ENCODE measurements around the gene SMG6.
"Not testable (repeated sequence)": the region's sequence is repeated elsewhere in the genome, so short reads cannot be mapped to it uniquely, and the experiment has no call there.

The SMG6 gene

DNA sequence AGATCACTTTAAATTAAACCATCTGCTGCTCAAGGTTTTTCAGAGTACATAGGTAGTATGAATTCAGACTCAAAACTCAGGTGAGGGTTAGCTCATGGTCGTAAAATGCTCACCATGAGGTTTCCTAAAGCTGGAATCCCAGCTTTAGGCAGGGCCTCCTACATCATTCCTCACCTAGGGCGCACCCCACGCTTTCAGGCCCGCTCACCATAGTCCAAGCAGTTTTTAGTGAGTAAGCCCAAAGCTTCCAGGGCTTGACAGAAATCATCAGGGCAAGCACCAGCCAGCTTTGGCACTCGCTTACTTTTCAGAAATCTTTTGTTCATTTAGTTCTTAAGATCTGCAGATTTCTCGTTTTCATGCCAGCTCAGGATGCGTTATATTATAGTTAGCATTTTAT is 158.9 kb downstream of the SMG6 start (continued):
- TF ChIP-seq, protein P1, sequence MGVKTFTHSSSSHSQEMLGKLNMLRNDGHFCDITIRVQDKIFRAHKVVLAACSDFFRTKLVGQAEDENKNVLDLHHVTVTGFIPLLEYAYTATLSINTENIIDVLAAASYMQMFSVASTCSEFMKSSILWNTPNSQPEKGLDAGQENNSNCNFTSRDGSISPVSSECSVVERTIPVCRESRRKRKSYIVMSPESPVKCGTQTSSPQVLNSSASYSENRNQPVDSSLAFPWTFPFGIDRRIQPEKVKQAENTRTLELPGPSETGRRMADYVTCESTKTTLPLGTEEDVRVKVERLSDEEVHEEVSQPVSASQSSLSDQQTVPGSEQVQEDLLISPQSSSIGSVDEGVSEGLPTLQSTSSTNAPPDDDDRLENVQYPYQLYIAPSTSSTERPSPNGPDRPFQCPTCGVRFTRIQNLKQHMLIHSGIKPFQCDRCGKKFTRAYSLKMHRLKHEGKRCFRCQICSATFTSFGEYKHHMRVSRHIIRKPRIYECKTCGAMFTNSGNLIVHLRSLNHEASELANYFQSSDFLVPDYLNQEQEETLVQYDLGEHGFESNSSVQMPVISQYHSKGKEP (tag by site-specific recombination; IDR thresholded peaks at IDR 0.05) = no peak
- TF ChIP-seq, protein P2, sequence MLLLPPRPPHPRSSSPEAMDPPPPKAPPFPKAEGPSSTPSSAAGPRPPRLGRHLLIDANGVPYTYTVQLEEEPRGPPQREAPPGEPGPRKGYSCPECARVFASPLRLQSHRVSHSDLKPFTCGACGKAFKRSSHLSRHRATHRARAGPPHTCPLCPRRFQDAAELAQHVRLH (tag by site-specific recombination; IDR thresholded peaks at IDR 0.05) = no peak
- TF ChIP-seq ZNF529 (tag by site-specific recombination; IDR thresholded peaks at IDR 0.05; ENCODE audit: insufficient replicate concordance) (no peak), ZNF302 (tag by site-specific recombination; IDR thresholded peaks at IDR 0.05; ENCODE audit: low read depth) (no peak)
- TF ChIP-seq, protein P3, sequence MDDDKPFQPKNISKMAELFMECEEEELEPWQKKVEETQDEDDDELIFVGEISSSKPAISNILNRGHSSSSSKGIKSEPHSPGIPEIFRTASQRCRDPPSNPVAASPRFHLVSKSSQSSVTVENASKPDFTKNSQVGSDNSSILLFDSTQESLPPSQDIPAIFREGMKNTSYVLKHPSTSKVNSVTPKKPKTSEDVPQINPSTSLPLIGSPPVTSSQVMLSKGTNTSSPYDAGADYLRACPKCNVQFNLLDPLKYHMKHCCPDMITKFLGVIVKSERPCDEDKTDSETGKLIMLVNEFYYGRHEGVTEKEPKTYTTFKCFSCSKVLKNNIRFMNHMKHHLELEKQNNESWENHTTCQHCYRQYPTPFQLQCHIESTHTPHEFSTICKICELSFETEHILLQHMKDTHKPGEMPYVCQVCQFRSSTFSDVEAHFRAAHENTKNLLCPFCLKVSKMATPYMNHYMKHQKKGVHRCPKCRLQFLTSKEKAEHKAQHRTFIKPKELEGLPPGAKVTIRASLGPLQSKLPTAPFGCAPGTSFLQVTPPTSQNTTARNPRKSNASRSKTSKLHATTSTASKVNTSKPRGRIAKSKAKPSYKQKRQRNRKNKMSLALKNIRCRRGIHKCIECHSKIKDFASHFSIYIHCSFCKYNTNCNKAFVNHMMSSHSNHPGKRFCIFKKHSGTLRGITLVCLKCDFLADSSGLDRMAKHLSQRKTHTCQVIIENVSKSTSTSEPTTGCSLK (tag by site-specific recombination; IDR thresholded peaks at IDR 0.05) = no peak
- TF ChIP-seq, protein P4, sequence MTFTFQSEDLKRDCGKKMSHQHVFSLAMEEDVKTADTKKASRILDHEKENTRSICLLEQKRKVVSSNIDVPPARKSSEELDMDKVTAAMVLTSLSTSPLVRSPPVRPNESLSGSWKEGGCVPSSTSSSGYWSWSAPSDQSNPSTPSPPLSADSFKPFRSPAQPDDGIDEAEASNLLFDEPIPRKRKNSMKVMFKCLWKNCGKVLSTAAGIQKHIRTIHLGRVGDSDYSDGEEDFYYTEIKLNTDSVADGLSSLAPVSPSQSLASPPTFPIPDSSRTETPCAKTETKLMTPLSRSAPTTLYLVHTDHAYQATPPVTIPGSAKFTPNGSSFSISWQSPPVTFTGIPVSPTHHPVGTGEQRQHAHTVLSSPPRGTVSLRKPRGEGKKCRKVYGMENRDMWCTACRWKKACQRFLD (tag by site-specific recombination; IDR thresholded peaks at IDR 0.05) = no peak

DNA sequence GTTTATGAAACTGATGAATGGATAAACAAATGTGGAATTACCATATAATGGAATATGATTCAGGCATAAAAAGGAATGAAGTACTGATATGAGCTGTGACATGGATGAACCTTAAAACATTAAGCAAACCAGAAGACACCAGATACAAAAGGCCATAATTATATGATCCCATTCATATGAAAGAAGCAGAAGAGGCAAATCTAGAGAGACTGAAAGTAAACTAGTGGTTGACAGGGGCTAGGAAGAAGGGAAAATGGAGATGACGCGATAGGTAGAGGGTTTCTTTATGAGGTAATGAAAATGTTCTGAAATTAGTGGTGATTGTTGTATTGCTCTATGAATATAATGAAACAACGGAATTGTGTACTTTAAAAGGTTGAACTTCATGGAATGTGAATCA is 160.3 kb downstream of the SMG6 start:
- Histone ChIP-seq H3K27ac (ENCODE audit: extremely low read depth, low read depth, low read length) (no peak overlapping the region), H3K4me3 (ENCODE audit: low read depth, low read length) (no peak overlapping the region), H3K9me3 (ENCODE audit: control insufficient read depth, insufficient read depth, low read depth, low read length) (no peaks in the 10 kb centered on the region), H3K4me1 (ENCODE audit: control insufficient read depth, insufficient read depth, low read length) (peaks cover 10% of the 10 kb centered on the region), H3K36me3 (ENCODE audit: control insufficient read depth in 2 of 2, insufficient read depth in 1 of 2, low read length in 2 of 2) (peaks cover 2 to 6% of the 10 kb centered on the region in 2 experiments)
- peak; percentile 68 for TF ChIP-seq ZNF146 (tag by site-specific recombination; IDR thresholded peaks at IDR 0.05)
- TF ChIP-seq ZNF530 (tag by site-specific recombination; IDR thresholded peaks at IDR 0.05; ENCODE audit: low read depth) = no peak
- TF ChIP-seq, protein P5, sequence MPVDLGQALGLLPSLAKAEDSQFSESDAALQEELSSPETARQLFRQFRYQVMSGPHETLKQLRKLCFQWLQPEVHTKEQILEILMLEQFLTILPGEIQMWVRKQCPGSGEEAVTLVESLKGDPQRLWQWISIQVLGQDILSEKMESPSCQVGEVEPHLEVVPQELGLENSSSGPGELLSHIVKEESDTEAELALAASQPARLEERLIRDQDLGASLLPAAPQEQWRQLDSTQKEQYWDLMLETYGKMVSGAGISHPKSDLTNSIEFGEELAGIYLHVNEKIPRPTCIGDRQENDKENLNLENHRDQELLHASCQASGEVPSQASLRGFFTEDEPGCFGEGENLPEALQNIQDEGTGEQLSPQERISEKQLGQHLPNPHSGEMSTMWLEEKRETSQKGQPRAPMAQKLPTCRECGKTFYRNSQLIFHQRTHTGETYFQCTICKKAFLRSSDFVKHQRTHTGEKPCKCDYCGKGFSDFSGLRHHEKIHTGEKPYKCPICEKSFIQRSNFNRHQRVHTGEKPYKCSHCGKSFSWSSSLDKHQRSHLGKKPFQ (tag by site-specific recombination; IDR thresholded peaks at IDR 0.05) = no peak
- CTCF ChIA-PET = interaction anchor here (1.0 kb wide), 2 partner anchors 49 to 89 kb away, joined by 3 read pairs; partner anchors contain the start of gene HIC1
- POLR2A ChIA-PET = no interaction called here

DNA sequence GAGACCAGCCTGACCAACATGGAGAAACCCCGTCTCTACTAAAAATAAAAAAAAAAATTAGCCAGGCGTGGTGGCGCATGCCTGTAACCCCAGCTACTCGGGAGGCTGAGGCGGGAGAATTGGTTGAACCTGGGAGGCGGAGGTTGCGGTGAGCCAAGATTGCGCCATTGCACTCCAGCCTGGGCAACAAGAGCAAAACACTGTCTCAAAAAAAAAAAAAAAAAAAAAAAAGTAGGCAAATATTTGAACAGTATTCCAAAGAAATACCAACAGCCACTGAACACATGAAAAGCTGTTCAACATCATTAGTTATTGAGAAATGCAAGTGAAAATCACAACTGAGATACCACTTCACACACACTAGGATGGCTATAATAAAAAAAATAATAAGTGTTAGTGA is 160.9 kb downstream of the SMG6 start:
- POLR2A ChIA-PET; H3K4me3 ChIP-seq (ENCODE audit: low read depth, low read length); H3K27ac ChIP-seq (ENCODE audit: extremely low read depth, low read depth, low read length); H3K36me3 ChIP-seq (ENCODE audit: control insufficient read depth in 2 of 2, insufficient read depth in 1 of 2, low read length in 2 of 2); H3K9me3 ChIP-seq (ENCODE audit: control insufficient read depth, insufficient read depth, low read depth, low read length): not testable (repeated sequence)
- CTCF ChIA-PET = interaction anchor here (1.0 kb wide), 1 partner anchor 48 kb away, joined by 3 read pairs; no protein-coding TSS in a partner anchor
- H3K4me1 ChIP-seq (ENCODE audit: control insufficient read depth, insufficient read depth, low read length) = peaks cover 16% of the 10 kb centered on the region

DNA sequence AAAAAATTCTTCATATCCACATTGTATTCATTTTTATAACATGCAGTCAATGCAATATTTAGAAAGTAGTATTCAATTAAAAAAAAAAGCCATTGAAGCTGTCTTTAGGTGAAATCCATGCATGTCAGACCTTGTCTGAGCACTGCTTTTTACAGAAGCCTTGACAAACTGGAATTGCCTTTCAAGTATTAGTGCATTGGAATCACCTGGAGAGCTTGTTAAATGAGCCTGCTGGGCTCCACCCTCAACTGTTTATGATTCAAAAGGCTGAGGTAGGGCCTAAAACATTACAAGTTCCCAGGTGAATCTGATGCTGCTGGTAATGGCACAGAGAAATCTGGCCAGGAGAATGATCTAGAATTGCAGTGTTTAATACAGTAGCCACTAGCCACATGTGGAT is 162.9 kb downstream of the SMG6 start:
- POLR2A ChIA-PET = interaction anchor here (0.7 kb wide), 1 partner anchor 195 kb away, joined by 4 read pairs; no protein-coding TSS in a partner anchor

More for the DNA sequence above, 162.9 kb downstream of the SMG6 start:
- Histone ChIP-seq H3K9me3 (ENCODE audit: control insufficient read depth, insufficient read depth, low read depth, low read length) (no peaks in the 10 kb centered on the region), H3K36me3 (ENCODE audit: control insufficient read depth in 2 of 2, insufficient read depth in 1 of 2, low read length in 2 of 2) (peaks cover 0 to 6% of the 10 kb centered on the region in 2 experiments; a peak in 2 of 3 replicates), H3K4me1 (ENCODE audit: control insufficient read depth, insufficient read depth, low read length) (peaks cover 23% of the 10 kb centered on the region), H3K27ac (ENCODE audit: extremely low read depth, low read depth, low read length) (0 out of 2 replicates have a peak overlapping the region, but pooled peaks have one; percentile 5), H3K4me3 (ENCODE audit: low read depth, low read length) (no peak overlapping the region)
- CTCF ChIA-PET = interaction anchor here (0.9 to 1.7 kb wide), 2 partner anchors 15 to 57 kb away, joined by 3 to 4 read pairs; no protein-coding TSS in a partner anchor
- TF ChIP-seq, protein P6, sequence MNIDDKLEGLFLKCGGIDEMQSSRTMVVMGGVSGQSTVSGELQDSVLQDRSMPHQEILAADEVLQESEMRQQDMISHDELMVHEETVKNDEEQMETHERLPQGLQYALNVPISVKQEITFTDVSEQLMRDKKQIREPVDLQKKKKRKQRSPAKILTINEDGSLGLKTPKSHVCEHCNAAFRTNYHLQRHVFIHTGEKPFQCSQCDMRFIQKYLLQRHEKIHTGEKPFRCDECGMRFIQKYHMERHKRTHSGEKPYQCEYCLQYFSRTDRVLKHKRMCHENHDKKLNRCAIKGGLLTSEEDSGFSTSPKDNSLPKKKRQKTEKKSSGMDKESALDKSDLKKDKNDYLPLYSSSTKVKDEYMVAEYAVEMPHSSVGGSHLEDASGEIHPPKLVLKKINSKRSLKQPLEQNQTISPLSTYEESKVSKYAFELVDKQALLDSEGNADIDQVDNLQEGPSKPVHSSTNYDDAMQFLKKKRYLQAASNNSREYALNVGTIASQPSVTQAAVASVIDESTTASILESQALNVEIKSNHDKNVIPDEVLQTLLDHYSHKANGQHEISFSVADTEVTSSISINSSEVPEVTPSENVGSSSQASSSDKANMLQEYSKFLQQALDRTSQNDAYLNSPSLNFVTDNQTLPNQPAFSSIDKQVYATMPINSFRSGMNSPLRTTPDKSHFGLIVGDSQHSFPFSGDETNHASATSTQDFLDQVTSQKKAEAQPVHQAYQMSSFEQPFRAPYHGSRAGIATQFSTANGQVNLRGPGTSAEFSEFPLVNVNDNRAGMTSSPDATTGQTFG (tag by site-specific recombination; IDR thresholded peaks at IDR 0.05; ENCODE audit: borderline replicate concordance) = no peak
- TF ChIP-seq ZNF350 (tag by site-specific recombination; IDR thresholded peaks at IDR 0.05) = no peak
- TF ChIP-seq, protein P7, sequence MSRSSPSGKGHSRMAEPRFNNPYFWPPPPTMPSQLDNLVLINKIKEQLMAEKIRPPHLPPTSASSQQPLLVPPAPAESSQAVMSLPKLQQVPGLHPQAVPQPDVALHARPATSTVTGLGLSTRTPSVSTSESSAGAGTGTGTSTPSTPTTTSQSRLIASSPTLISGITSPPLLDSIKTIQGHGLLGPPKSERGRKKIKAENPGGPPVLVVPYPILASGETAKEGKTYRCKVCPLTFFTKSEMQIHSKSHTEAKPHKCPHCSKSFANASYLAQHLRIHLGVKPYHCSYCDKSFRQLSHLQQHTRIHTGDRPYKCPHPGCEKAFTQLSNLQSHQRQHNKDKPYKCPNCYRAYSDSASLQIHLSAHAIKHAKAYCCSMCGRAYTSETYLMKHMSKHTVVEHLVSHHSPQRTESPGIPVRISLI (tag by site-specific recombination; IDR thresholded peaks at IDR 0.05) = no peak
- no peak for TF ChIP-seq ZNF549 (tag by site-specific recombination; IDR thresholded peaks at IDR 0.05)
- TF ChIP-seq ZNF10 (tag by site-specific recombination; IDR thresholded peaks at IDR 0.05) = peak; percentile 68; the same call in 1 of the 2 replicates
- TF ChIP-seq ZNF544 (tag by site-specific recombination; IDR thresholded peaks at IDR 0.05) = no peak
- no peak for TF ChIP-seq ZNF274 (IDR thresholded peaks at IDR 0.05; ENCODE audit: low read length)
- TF ChIP-seq ZNF274 (tag by site-specific recombination; IDR thresholded peaks at IDR 0.05; ENCODE audit: borderline replicate concordance) = no peak
- no peak for TF ChIP-seq ZXDB (tag by site-specific recombination; IDR thresholded peaks at IDR 0.05)
